Prostate gland (tissue), 2 donors: Measurements from ENCODE around the gene APOBEC3A. TPM values are rescaled to one million over a fixed set of nuclear protein-coding genes. Genes with fewer than 3 reads are reported as not detected.
"Not testable (repeated sequence)": the region's sequence is repeated elsewhere in the genome, so short reads cannot be mapped to it uniquely, and the experiment has no call there.

ENCODE experiments used
- DNase-seq: peaks from one replicate; pipeline ENCODE4 v3.0.0-alpha.2; 2019; ENCODE audit warnings: low spot score
- H3K27ac ChIP-seq, 2 donors: fragments of 200-600 bp; sonication (generic); 2 replicates each; pipeline ENCODE4 v1.5.1; 2017 to 2019
- H3K27me3 ChIP-seq: fragments of 200-600 bp; sonication (generic); replicated peaks from 2 replicates; pipeline ENCODE4 v1.5.1; 2019; ENCODE audit not compliant: insufficient read depth
- H3K36me3 ChIP-seq, 2 donors: fragments of 200-600 bp; sonication (generic); 1 replicate in 1 of 2; 2 replicates in 1 of 2; pipeline versions ENCODE4 v1.5.1 to v1.8.1; 2017 to 2019
- H3K4me1 ChIP-seq: fragments of 200-600 bp; sonication (generic); replicated peaks from 2 replicates; pipeline ENCODE4 v1.5.1; 2019
- H3K4me3 ChIP-seq, 2 donors: fragments of 200-600 bp; sonication (generic); 2 replicates each; pipeline ENCODE4 v1.5.1; 2017 to 2019
- H3K9me3 ChIP-seq: fragments of 200-600 bp; sonication (generic); 2 replicates; pipeline ENCODE4 v1.5.1; 2017
- POLR2A ChIP-seq: fragments of 450-650 bp; IDR thresholded peaks from one replicate; pipeline ENCODE4 v1.6.1; 2016; ENCODE audit warnings: antibody characterized with exemption, mild to moderate bottlenecking
- POLR2AphosphoS5 ChIP-seq: sonication (generic); formaldehyde crosslinking; IDR thresholded peaks from one replicate; pipeline ENCODE4 v1.6.1; 2017; ENCODE audit warnings: antibody characterized with exemption
- WGBS: methylation state at CpG from one replicate; pipeline ENCODE4 v1.1.5; 2018; 5-methylcytosine and 5-hydroxymethylcytosine counted together
- intact Hi-C: fragments of 100-400 bp; cut with DNase I; formaldehyde crosslinking; loops from one replicate; pipeline ENCODE4 v1.14.2; 2022
- total RNA-seq, 2 donors: library from RNA; depleted of rRNA; stranded (reverse); fragments of >200 nt; gene quantifications; one replicate each; pipeline ENCODE4 v1.1.0, GENCODE V29; 2016
- TF ChIP-seq, protein P1 (sequence below), 4 experiments: fragments of 200-600 bp in 2 of 4; fragments of 450-650 bp in 2 of 4; sonication (generic) in 2 of 4; IDR thresholded peaks; 1 replicate in 3 of 4; 2 replicates in 1 of 4; pipeline ENCODE4 v1.5.1; 2016 to 2019; ENCODE audit warnings: antibody characterized with exemption in 4 of 4, mild to moderate bottlenecking in 2 of 4, moderate library complexity in 2 of 4

The APOBEC3A gene
- total RNA-seq, 2 donors from 2014 or later, result 1.6 TPM; not detected in 1

DNA sequence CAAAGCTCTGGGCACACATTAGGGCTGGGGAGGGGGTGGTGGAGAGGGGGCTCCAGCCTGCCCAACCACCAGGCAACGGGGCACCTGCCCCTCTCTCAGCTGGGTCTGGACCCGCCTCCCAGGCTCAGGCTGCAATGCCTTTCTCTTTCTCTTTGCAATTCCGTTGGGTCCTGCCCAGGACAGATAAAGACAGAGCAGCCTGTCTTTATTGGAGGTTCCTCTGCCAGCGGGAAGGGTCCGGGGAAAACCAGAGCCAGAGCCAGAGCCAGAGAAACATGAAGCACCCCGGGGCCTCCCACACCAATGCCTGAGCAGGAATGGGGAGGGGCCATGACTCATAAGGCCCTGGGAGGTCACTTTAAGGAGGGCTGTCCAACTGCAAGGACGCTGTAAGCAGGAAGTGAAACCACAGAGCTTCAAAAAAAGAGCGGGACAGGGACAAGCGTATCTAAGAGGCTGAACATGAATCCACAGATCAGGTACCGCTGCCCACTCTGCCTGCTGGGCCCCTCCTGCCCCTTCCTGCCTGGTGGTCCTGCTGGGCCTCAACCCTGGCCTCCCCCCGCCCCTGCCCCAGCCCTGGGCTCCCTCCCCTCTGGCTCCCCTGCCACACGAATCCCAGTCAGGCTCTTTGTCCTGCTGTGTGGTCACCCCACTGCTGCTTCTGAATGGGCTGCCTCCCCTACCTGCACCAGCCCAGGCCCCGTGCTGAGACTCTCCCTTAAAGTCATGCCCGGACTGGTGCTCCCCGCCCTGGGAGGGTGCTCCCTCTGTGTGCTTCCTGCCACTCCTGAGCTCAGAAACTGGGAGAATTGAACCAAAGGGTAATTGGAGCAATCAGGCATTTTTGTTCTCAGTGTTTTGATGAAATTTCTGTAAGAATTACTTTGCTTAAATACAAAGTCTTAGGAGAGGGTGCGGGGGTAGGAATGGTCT, 24.9 kb downstream of the APOBEC3A start, which contains the start of gene APOBEC3B:
Gene APOBEC3B, plus strand, starts transcription at position 356 of the 936 bp plus-strand sequence. Its CDS starts 107 bp downstream, at position 463.
- Histone ChIP-seq H3K27me3 (no peaks in the 10 kb centered on the region), H3K27ac (peak within 1 kb of the TSS; percentile 72 to 77), H3K4me3 (peak within 1 kb of the TSS; percentile 32 to 34), H3K9me3 (no peaks in the 10 kb centered on the region), H3K36me3 (no peaks in the 10 kb centered on the region), H3K4me1 (no peaks in the 10 kb centered on the region)
- WGBS, result 7% methylated on average over 16 of the region's 16 CpGs
- intact Hi-C loops, result no loop called here
- peak; percentile 88 for DNase-seq
- TF ChIP-seq, protein P1, sequence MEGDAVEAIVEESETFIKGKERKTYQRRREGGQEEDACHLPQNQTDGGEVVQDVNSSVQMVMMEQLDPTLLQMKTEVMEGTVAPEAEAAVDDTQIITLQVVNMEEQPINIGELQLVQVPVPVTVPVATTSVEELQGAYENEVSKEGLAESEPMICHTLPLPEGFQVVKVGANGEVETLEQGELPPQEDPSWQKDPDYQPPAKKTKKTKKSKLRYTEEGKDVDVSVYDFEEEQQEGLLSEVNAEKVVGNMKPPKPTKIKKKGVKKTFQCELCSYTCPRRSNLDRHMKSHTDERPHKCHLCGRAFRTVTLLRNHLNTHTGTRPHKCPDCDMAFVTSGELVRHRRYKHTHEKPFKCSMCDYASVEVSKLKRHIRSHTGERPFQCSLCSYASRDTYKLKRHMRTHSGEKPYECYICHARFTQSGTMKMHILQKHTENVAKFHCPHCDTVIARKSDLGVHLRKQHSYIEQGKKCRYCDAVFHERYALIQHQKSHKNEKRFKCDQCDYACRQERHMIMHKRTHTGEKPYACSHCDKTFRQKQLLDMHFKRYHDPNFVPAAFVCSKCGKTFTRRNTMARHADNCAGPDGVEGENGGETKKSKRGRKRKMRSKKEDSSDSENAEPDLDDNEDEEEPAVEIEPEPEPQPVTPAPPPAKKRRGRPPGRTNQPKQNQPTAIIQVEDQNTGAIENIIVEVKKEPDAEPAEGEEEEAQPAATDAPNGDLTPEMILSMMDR (IDR thresholded peaks at IDR 0.05), result no peak
- peak; percentile 91 for TF ChIP-seq POLR2AphosphoS5
- peak; percentile 68 for TF ChIP-seq POLR2A

DNA sequence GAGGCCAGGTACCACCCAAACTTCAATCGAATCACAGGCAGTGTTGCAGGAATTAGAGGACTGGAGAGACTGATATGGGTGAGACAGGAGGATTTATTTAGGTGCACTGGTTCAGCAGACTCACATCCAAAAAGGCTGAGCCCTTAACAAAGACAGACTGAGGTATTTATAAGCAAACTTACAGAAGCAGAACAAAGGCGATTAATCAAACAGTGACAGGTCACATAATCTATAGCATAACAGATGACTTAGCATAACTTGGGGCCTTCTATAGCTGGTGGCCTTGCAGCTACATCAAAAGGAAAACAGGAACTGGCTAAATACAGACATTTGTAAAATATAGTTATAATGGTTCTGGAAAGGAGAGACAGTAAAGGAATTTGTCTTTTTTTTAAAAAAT, 26.8 kb downstream of the APOBEC3A start:
- Histone ChIP-seq H3K27me3 (no peaks in the 10 kb centered on the region), H3K27ac (no peak overlapping the region), H3K36me3 (no peaks in the 10 kb centered on the region), H3K4me1 (no peaks in the 10 kb centered on the region), H3K4me3 (no peak overlapping the region), H3K9me3 (no peaks in the 10 kb centered on the region)
- DNase-seq, result no peak
- TF ChIP-seq, protein P1 (IDR thresholded peaks at IDR 0.05), result no peak
- no peak for TF ChIP-seq POLR2A
- no peak for TF ChIP-seq POLR2AphosphoS5
- intact Hi-C loops, result no loop called here
- WGBS, result 96% methylated on average over 2 of the region's 2 CpGs

DNA sequence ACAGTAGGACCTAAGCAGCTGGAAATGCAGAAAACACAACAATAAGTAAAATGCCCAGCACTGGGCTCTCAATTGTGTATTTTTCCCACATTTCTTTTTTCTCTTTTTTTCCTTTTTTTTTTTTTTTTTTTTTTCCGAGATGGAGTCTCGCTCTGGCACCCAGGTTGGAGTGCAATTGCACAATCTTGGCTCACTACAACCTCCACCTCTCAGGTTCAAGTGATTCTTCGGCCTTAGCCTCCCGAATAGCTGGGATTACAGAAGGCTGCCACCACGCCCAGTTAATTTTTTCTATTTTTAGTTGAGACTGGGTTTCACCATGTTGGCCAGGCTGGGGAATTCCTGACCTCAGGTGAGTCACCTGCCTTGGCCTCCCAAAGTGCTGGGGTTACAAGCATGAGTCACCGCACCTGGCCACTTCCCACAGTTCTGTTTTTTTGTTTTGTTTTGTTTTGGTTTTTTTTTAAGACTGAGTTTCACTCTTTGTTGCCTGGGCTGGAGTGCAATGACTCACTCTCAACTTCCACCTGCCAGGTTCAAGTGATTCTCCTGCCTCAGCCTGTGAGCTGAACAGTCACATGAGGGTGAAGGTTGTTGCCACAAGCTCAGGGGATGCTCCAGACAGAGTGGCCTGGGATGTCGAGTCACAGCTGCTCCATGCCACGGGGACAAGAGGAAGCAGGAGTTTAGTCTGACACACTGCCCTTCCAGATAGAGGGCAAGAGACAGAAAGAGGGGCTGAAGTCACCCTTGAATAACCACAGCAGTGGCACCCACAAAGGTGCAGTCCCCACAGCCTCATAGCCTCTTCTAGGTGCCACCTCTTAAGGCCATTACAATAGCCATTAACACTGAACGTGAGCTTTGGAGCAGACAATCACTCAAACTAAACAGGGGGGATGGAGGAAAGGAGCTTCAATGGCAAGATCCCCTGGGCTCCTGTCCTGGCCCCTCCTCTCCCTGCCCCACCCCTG, 27.7 kb downstream of the APOBEC3A start:
- H3K9me3 ChIP-seq, H3K36me3 ChIP-seq, H3K27me3 ChIP-seq, H3K4me3 ChIP-seq, H3K27ac ChIP-seq, intact Hi-C loops, H3K4me1 ChIP-seq: not testable (repeated sequence)
- WGBS, result 65% methylated on average over 9 of the region's 9 CpGs
- TF ChIP-seq POLR2AphosphoS5, result peak; percentile 71
- peak; percentile 46 for DNase-seq

DNA sequence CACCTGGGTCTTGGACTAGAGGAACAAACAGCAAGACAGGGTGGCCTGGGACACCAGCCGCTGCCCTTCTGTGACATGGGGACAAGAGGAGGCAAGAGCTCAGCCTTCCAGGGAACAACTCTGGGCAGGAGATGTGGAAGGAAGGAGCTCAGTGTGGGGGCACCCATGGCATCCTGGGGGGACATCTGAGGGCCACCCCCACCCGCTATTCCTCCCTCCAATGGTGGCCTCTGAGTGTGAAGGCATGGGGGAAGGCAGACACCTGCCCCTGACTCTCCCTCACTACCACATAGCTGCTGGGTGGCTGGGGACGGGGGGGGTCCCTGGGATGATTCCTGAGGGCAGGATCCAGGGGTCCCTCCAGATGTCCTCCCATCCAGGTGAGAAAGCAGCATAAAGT, 29.2 kb downstream of the APOBEC3A start:
- no peak overlapping the region for H3K27ac ChIP-seq
- H3K9me3 ChIP-seq, result no peaks in the 10 kb centered on the region
- H3K4me1 ChIP-seq, result no peaks in the 10 kb centered on the region
- H3K4me3 ChIP-seq, result no peak overlapping the region
- WGBS, result 100% methylated on average over 3 of the region's 3 CpGs
- H3K27me3 ChIP-seq, result no peaks in the 10 kb centered on the region
- no peak for DNase-seq
- TF ChIP-seq POLR2AphosphoS5, result no peak
- no peak for TF ChIP-seq POLR2A
- TF ChIP-seq, protein P1 (IDR thresholded peaks at IDR 0.05), result no peak
- H3K36me3 ChIP-seq, result no peaks in the 10 kb centered on the region
- intact Hi-C loops, result no loop called here
